GM19035 (cell line): Measurements from ENCODE around the gene COL1A1.

Experiments used
- ATAC-seq: cut with Tn5 transposase; IDR thresholded peaks from one replicate; pipeline ENCODE4 v1.9.1; 2021; ENCODE audit not compliant: unreplicated experiment

COL1A1 gene

GRCh38 chr17:50144355-50144754, 57.1 kb downstream of the COL1A1 start:
- ATAC-seq: no peak

- no peak for ATAC-seq
Measured at GRCh38 chr17:50143461-50144176, 57.8 kb downstream of the COL1A1 start.

- no peak for ATAC-seq
Measured at GRCh38 chr17:50141745-50142110, 59.7 kb downstream of the COL1A1 start.

- ATAC-seq: no peak
Measured at GRCh38 chr17:50141026-50141744, 60.2 kb downstream of the COL1A1 start.

- no peak for ATAC-seq
Measured at GRCh38 chr17:50139950-50140885, 61.2 kb downstream of the COL1A1 start.

GRCh38 chr17:50139185-50139783, 62.1 kb downstream of the COL1A1 start:
- no peak for ATAC-seq

GRCh38 chr17:50137042-50137441, 64.4 kb downstream of the COL1A1 start:
- ATAC-seq: no peak

GRCh38 chr17:50136096-50136687, 65.2 kb downstream of the COL1A1 start:
- ATAC-seq: no peak

GRCh38 chr17:50135316-50136095, 65.9 kb downstream of the COL1A1 start:
- no peak for ATAC-seq

- ATAC-seq: no peak
Measured at GRCh38 chr17:50134206-50135110, 67.0 kb downstream of the COL1A1 start.

- no peak for ATAC-seq
Measured at GRCh38 chr17:50133769-50134099, 67.7 kb downstream of the COL1A1 start.
